Transverse colon (tissue), 4 donors: Measurements from ENCODE around the gene RASSF7. TPM values are rescaled to one million over a fixed set of nuclear protein-coding genes. Genes with fewer than 3 reads are reported as not detected.

Source experiments
- DNase-seq: peaks from one replicate; pipeline ENCODE4 v3.0.0-alpha.2; 2019
- H3K27ac ChIP-seq, 4 donors: fragments of 200-600 bp; sonication (generic); 2 replicates each; pipeline ENCODE4 v1.5.1; 2016 to 2018; ENCODE audit warnings: inconsistent platforms in 4 of 4
- H3K27me3 ChIP-seq: fragments of 200-600 bp; sonication (generic); 2 replicates; pipeline ENCODE4 v1.5.1; 2017; ENCODE audit warnings: inconsistent platforms
- H3K36me3 ChIP-seq, 4 donors: fragments of 200-600 bp; sonication (generic); 2 replicates each; pipeline ENCODE4 v1.5.1; 2017 to 2019; ENCODE audit warnings: inconsistent platforms in 4 of 4
- H3K4me1 ChIP-seq, 4 donors: fragments of 200-600 bp; sonication (generic); 2 replicates each; pipeline ENCODE4 v1.5.1; 2017 to 2020; ENCODE audit warnings: inconsistent platforms in 4 of 4
- H3K4me3 ChIP-seq, 4 donors: fragments of 200-600 bp; sonication (generic); 1 replicate in 1 of 4; 2 replicates in 3 of 4; pipeline versions ENCODE4 v1.5.1 to v1.6.1; 2017 to 2019; ENCODE audit warnings: inconsistent platforms in 4 of 4
- H3K9me3 ChIP-seq, 2 donors: fragments of 200-600 bp; sonication (generic); 2 replicates each; pipeline ENCODE4 v1.5.1; 2017 to 2019; ENCODE audit warnings: inconsistent platforms in 2 of 2
- EP300 ChIP-seq: sonication (generic); formaldehyde crosslinking; IDR thresholded peaks from one replicate; pipeline ENCODE4 v1.6.1; 2017; ENCODE audit warnings: antibody characterized with exemption, low read depth
- POLR2A ChIP-seq: fragments of 450-650 bp; IDR thresholded peaks from one replicate; pipeline ENCODE4 v1.6.1; 2016; ENCODE audit warnings: antibody characterized with exemption, mild to moderate bottlenecking, moderate library complexity
- POLR2AphosphoS5 ChIP-seq, 3 donors: sonication (generic); formaldehyde crosslinking; IDR thresholded peaks; one replicate each; pipeline ENCODE4 v1.6.1; 2016; ENCODE audit warnings: antibody characterized with exemption in 3 of 3
- WGBS, 2 donors: methylation state at CpG; one replicate each; pipeline ENCODE4 v1.1.5; 2018; ENCODE audit warnings: low coverage in 1 of 2; 5-methylcytosine and 5-hydroxymethylcytosine counted together
- in situ Hi-C, 4 donors: fragments of 200-750 bp; cut with MboI; loops; one replicate each; pipeline versions ENCODE4 v1.15.0 to v1.15.1; 2017; ENCODE audit warnings: low sequenced_read_pairs in 3 of 4, low pct_ligation_motif_present in 1 of 4, low pct_unique_long_range_greater_than_20kb in 1 of 4
- intact Hi-C: fragments of 100-400 bp; cut with DNase I; formaldehyde crosslinking; loops from one replicate; pipeline ENCODE4 v1.15.1; 2023; ENCODE audit warnings: low total_unique reads
- total RNA-seq, 4 donors: library from RNA; depleted of rRNA; stranded (reverse); fragments of >200 nt; gene quantifications; one replicate each; pipeline ENCODE4 v1.1.0, GENCODE V29; 2016
- TF ChIP-seq, protein P1 (sequence below), 5 experiments: fragments of 200-600 bp in 3 of 5; fragments of 450-650 bp in 2 of 5; sonication (generic) in 3 of 5; IDR thresholded peaks; 1 replicate in 2 of 5; 2 replicates in 3 of 5; pipeline ENCODE4 v1.5.1; 2016 to 2017; ENCODE audit warnings: antibody characterized with exemption in 5 of 5, inconsistent platforms in 3 of 5, mild to moderate bottlenecking in 2 of 5, moderate library complexity in 1 of 5

RASSF7 gene
- total RNA-seq, 4 donors from 2014 or later: 131 to 247 (median 213) TPM

DNA sequence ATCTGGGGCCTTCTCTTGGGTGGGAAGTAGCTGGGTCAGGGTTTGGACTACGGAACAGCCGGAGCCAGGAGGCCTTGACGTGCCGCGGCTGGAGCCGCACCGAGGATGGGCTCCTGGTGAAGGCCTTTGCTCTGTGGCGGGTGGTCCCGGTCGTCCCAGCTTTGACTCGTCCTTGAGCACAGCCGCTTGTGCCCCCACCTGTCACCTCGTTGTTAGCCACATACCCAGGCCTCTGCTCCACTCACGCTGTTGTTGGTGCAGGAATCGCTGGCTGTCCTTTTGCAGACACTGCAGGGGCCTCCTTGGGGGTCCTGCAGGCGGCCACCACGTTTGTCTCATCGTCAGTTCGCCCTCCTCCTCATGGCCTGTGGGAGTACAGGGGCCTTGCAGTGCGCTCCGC, 32.6 kb downstream of the RASSF7 start:
- H3K36me3 ChIP-seq: peaks cover 0 to 79% (median 35%) of the 10 kb centered on the region in 4 donors
- no peak overlapping the region for H3K27ac ChIP-seq
- TF ChIP-seq EP300 (no peak), POLR2AphosphoS5 (IDR thresholded peaks at IDR 0.05) (no peak), POLR2A (no peak)
- TF ChIP-seq, protein P1, sequence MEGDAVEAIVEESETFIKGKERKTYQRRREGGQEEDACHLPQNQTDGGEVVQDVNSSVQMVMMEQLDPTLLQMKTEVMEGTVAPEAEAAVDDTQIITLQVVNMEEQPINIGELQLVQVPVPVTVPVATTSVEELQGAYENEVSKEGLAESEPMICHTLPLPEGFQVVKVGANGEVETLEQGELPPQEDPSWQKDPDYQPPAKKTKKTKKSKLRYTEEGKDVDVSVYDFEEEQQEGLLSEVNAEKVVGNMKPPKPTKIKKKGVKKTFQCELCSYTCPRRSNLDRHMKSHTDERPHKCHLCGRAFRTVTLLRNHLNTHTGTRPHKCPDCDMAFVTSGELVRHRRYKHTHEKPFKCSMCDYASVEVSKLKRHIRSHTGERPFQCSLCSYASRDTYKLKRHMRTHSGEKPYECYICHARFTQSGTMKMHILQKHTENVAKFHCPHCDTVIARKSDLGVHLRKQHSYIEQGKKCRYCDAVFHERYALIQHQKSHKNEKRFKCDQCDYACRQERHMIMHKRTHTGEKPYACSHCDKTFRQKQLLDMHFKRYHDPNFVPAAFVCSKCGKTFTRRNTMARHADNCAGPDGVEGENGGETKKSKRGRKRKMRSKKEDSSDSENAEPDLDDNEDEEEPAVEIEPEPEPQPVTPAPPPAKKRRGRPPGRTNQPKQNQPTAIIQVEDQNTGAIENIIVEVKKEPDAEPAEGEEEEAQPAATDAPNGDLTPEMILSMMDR (IDR thresholded peaks at IDR 0.05): no peak
- no peak for DNase-seq
- in situ Hi-C loops: no loop called here
- WGBS, 2 donors: 92% methylated on average over 21 of the region's 21 CpGs; no CpG with 5 or more reads in 1 of the 2 donors
- no peaks in the 10 kb centered on the region for H3K4me1 ChIP-seq
- no peaks in the 10 kb centered on the region for H3K27me3 ChIP-seq
- intact Hi-C loops: no loop called here
- no peak overlapping the region for H3K4me3 ChIP-seq
- no peaks in the 10 kb centered on the region for H3K9me3 ChIP-seq

DNA sequence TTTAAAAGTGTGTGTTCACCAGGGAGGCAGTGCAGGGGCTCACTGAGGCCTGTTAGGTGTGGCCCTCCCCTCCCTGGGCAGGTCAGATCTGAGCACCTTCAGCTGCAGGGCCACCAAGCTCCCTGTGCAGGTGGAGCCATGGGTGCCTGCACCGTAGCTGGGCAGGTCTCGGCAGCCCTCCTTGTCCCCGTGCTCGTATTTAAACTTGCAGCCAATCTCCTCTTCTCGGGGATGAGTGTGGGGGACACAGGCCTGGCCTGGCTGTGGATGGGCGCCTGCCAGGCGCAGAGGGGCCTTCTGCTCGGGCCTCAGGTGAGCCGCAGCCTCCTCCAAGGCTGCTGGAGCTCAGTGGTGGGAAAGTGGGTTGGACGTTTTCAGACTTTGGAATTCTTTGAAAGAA, 34.6 kb downstream of the RASSF7 start:
- Histone ChIP-seq H3K36me3 (peaks cover 0 to 73% (median 28%) of the 10 kb centered on the region in 4 donors), H3K4me1 (no peaks in the 10 kb centered on the region), H3K27ac (no peak overlapping the region), H3K9me3 (no peaks in the 10 kb centered on the region), H3K4me3 (no peak overlapping the region), H3K27me3 (no peaks in the 10 kb centered on the region)
- TF ChIP-seq, protein P1 (IDR thresholded peaks at IDR 0.05): no peak
- TF ChIP-seq POLR2A: no peak
- no peak for TF ChIP-seq POLR2AphosphoS5 (IDR thresholded peaks at IDR 0.05)
- no peak for TF ChIP-seq EP300
- 87 to 89% methylated on average over 3 to 10 of the region's 10 CpGs for WGBS, 2 donors
- in situ Hi-C loops: no loop called here
- intact Hi-C loops: no loop called here
- DNase-seq: no peak

DNA sequence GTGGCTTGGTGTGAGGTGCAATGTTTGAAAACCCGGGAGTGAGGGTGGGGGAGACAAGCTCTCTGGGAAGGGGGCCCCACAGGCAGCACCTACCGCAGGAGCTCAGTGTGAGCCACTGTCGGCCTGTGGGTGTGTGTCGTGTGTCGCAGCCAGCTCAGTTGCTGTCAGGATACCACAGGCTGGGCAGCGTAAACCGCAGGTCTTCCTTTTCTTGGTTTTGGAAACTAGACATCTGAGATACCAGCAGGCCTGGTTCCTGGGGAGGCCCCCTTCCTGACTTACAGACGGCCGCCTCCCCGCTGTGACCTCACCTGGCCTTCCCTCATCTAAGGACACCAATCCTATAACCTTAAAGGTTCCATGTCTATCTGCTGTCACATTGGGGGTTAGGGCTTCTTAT, 35.6 kb downstream of the RASSF7 start:
- peaks cover 0 to 64% (median 25%) of the 10 kb centered on the region in 4 donors for H3K36me3 ChIP-seq
- no peak for DNase-seq
- H3K4me1 ChIP-seq: no peaks in the 10 kb centered on the region
- H3K4me3 ChIP-seq: no peak overlapping the region
- intact Hi-C loops: no loop called here
- H3K27me3 ChIP-seq: no peaks in the 10 kb centered on the region
- WGBS, 2 donors: 76 to 90% methylated on average over 5 to 10 of the region's 10 CpGs
- in situ Hi-C loops: no loop called here
- H3K9me3 ChIP-seq: no peaks in the 10 kb centered on the region
- no peak for TF ChIP-seq EP300
- TF ChIP-seq, protein P1 (IDR thresholded peaks at IDR 0.05): no peak
- TF ChIP-seq POLR2AphosphoS5 (IDR thresholded peaks at IDR 0.05): no peak
- no peak for TF ChIP-seq POLR2A
- no peak overlapping the region for H3K27ac ChIP-seq

DNA sequence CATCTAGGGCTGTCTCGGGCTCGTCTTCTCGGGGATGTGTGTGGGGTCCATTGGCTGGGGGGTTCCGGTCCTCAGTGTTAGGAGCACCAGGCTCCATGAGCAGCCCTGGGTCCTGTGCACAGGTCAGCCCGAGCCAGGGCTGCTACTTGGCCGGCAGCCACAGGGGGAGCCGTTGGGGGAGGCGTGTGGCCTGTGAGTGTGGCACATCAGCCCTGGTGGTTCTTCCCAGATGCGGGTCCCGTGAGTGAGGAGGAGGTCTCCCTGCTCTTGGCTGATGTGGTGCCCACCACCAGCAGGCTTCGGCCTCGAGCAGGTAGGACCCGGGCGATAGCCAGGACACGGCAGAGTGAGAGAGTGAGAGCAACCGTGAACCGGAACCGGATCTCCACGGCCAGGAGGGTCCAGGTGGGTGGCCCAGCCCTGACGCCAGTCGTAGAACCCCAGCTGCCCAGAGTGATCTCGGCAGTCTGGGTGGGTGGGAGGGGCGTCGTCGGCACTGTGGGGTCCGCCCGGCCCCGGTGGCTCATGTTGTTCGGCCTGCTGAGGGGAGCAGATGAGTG, 36.5 kb downstream of the RASSF7 start:
- H3K4me3 ChIP-seq: no peak overlapping the region
- no peak for DNase-seq
- H3K27me3 ChIP-seq: no peaks in the 10 kb centered on the region
- WGBS, 2 donors: 92% methylated on average over 29 of the region's 29 CpGs; no CpG with 5 or more reads in 1 of the 2 donors
- intact Hi-C loops: no loop called here
- H3K4me1 ChIP-seq: no peaks in the 10 kb centered on the region
- TF ChIP-seq EP300: no peak
- TF ChIP-seq POLR2AphosphoS5 (IDR thresholded peaks at IDR 0.05): no peak
- no peak for TF ChIP-seq POLR2A
- TF ChIP-seq, protein P1 (IDR thresholded peaks at IDR 0.05): no peak
- H3K9me3 ChIP-seq: no peaks in the 10 kb centered on the region
- in situ Hi-C loops: no loop called here
- H3K27ac ChIP-seq: no peak overlapping the region
- H3K36me3 ChIP-seq: peaks cover 0 to 59% (median 22%) of the 10 kb centered on the region in 4 donors
